Panc1 (cell line): ENCODE results near the gene RAB1B.

ENCODE experiments used
- CTCF ChIP-seq: fragments of 450-650 bp; IDR thresholded peaks from 2 replicates; pipeline ENCODE4 v1.5.1; 2017; ENCODE audit warnings: mild to moderate bottlenecking
- POLR2AphosphoS5 ChIP-seq: IDR thresholded peaks from 2 replicates; pipeline ENCODE4 v1.6.1; 2012; ENCODE audit warnings: mild to moderate bottlenecking, low read depth, low read length, moderate library complexity
- REST ChIP-seq, 2 experiments: IDR thresholded peaks; 2 replicates each; pipeline ENCODE4 v1.6.1; 2011 to 2012; ENCODE audit warnings: low read depth in 2 of 2, control low read depth in 1 of 2, low read length in 1 of 2, mild to moderate bottlenecking in 1 of 2, moderate library complexity in 1 of 2; ENCODE audit not compliant: insufficient read depth in 1 of 2
- TCF7L2 ChIP-seq: IDR thresholded peaks from 2 replicates; pipeline ENCODE4 v1.6.1; 2011; ENCODE audit warnings: mild to moderate bottlenecking, low read depth, low read length, inconsistent platforms

DNA sequence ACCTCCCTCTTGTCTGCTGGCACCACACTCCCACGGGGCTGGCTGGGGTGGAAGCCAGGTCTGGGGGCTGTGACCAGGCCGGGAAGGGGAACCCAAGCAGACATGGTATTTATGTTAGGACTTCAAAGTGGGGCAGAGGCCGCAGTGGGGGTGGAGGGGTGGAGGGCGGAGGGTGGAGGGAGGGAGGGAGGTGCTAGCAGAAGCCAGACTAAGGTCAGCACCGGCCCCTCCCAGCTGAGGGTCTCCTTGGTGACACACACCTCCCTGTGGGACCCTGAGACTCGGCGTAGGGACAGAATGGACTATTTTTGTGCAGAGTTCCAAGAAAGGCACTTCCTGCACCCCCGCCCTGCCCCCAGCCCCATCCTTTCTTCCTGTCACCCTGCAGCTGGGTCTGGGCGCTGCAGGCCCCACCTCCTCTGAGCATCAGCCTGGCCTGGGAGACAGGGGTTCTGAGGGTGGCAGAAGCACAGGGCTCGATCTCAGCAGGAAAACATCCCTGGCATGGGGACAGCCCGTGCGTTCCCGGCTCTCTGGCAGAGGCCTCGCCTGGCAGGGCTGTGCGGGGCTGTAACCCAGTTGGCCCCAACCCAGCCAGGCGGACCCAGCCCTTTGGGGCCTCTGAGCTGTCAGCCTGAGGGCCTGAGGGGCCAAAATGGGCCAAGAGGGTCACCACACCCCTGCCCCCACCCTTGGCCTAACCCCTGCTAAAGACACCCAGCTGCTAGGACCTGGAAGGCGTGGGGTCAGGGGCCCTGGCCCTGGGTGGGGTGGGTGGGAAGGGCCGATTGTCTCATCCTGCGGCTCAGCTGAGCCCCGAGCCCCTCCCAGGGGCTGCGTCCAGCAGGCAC is 58.0 kb downstream of the RAB1B start:
- TF ChIP-seq POLR2AphosphoS5 (no peak), CTCF (no peak), REST (IDR thresholded peaks at IDR 0.05; ENCODE audit: insufficient read depth in 1 of 2, low read depth in 2 of 2, low read length in 1 of 2) (no peak), TCF7L2 (no peak)
